ENCODE results near the gene GSTM2.
"Not testable (repeated sequence)": the region's sequence is repeated elsewhere in the genome, so short reads cannot be mapped to it uniquely, and the experiment has no call there.

The GSTM2 gene

DNA sequence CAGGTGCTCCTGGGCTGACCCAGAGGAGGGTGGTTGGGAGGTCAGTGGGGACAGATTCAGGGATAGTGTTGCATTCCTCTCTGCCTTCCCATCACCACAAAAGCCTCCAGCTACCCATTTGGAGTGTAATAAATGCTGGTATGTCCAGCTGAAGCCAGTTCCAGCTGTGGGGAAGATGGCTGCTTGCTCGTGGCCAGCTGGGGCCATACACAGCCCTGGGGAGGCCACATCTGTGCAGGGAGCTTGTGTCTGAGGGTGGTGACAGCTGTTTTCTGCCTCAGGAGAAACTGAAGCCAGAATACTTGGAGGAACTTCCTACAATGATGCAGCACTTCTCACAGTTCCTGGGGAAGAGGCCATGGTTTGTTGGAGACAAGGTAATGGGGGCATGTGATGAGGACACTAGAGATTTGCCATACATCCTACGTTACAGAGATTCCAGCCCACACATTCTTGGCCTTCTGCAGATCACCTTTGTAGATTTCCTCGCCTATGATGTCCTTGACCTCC is 9.3 kb upstream of the GSTM2 start:
- Histone ChIP-seq H2AFZ (no peak overlapping the region), H3K9ac (no peak overlapping the region), H3K4me2 (ENCODE audit: low read length) (no peak overlapping the region), H3K4me3 (ENCODE audit: low read depth, low read length) (no peak overlapping the region), H3K27me3 (ENCODE audit: control insufficient read depth, insufficient read depth, low read length) (no peaks in the 10 kb centered on the region), H3K4me1 (peaks cover 4% of the 10 kb centered on the region), H3K36me3 (ENCODE audit: control insufficient read depth, insufficient read depth, low read length) (no peaks in the 10 kb centered on the region), H3K9me3 (ENCODE audit: control insufficient read depth, low read length) (no peaks in the 10 kb centered on the region), H3K27ac (no peak overlapping the region), H3K79me2 (no peaks in the 10 kb centered on the region)
- TF ChIP-seq, protein P1, sequence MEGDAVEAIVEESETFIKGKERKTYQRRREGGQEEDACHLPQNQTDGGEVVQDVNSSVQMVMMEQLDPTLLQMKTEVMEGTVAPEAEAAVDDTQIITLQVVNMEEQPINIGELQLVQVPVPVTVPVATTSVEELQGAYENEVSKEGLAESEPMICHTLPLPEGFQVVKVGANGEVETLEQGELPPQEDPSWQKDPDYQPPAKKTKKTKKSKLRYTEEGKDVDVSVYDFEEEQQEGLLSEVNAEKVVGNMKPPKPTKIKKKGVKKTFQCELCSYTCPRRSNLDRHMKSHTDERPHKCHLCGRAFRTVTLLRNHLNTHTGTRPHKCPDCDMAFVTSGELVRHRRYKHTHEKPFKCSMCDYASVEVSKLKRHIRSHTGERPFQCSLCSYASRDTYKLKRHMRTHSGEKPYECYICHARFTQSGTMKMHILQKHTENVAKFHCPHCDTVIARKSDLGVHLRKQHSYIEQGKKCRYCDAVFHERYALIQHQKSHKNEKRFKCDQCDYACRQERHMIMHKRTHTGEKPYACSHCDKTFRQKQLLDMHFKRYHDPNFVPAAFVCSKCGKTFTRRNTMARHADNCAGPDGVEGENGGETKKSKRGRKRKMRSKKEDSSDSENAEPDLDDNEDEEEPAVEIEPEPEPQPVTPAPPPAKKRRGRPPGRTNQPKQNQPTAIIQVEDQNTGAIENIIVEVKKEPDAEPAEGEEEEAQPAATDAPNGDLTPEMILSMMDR (IDR thresholded peaks at IDR 0.05): no peak

DNA sequence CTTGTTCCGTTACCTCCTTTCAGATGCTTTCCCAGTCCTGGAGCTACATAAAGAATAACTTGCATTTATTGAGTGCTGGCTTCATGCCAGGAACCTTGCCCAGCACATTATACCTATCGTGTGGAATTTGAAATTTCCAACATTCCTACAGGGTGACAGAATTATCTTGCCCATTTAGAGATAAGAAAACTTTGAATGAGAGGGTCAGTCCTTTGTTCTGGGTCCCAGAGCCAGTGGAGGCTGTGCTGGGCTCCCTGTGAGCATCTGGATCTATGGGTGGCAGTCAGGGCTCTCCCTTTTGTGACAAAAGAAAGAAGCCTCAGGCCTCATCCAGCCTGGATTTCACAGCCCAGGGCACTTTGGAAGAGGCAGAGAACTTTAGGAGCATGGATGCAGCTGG is 8.7 kb upstream of the GSTM2 start:
- peaks cover 4% of the 10 kb centered on the region for H3K4me1 ChIP-seq
- peak overlapping the region; percentile 20 for H3K4me2 ChIP-seq (ENCODE audit: low read length)
- no peak overlapping the region for H3K4me3 ChIP-seq (ENCODE audit: low read depth, low read length)
- no peak overlapping the region for H2AFZ ChIP-seq
- no peaks in the 10 kb centered on the region for H3K36me3 ChIP-seq (ENCODE audit: control insufficient read depth, insufficient read depth, low read length)
- TF ChIP-seq, protein P1 (IDR thresholded peaks at IDR 0.05): no peak
- H3K27ac ChIP-seq: no peak overlapping the region
- no peaks in the 10 kb centered on the region for H3K79me2 ChIP-seq
- no peaks in the 10 kb centered on the region for H3K27me3 ChIP-seq (ENCODE audit: control insufficient read depth, insufficient read depth, low read length)
- H3K9me3 ChIP-seq (ENCODE audit: control insufficient read depth, low read length): no peaks in the 10 kb centered on the region
- H3K9ac ChIP-seq: no peak overlapping the region

DNA sequence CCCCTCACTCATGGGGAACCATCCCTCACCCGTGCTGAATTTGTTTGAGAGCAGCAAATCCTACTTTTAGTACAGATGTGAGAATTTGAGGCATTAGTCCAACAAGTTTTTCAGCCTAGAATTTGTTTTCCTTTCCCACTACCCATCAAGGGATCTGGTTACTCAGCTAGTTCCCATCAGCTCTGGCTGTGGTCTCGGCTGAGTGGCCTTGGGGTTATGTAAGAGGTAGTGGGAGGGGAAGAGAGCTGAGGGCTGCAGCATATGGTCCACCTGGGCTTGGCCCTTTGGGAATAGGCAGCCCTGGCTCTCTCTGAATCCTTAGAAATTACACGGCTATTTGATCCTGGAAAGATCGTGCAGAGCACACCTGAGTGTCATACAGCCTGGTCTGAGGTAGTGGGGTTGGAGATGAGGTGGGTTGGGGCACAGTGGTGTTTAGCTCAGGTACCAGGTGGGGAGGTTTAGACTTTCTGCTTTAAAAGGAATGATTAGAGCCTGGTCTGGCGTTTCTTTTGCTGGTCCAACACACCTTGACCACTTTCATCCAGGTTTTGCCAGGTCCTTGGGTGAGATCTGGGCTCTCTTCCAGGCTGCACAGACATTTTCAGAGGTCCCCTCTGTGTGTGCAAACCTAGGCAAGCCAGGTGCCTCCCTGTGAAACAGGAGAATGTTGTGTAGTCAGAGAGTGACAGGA is 7.7 kb upstream of the GSTM2 start:
- Histone ChIP-seq H3K79me2 (no peaks in the 10 kb centered on the region), H3K4me1 (peaks cover 4% of the 10 kb centered on the region), H3K4me3 (ENCODE audit: low read depth, low read length) (peak overlapping the region; percentile 22), H3K4me2 (ENCODE audit: low read length) (no peak overlapping the region), H3K27me3 (ENCODE audit: control insufficient read depth, insufficient read depth, low read length) (no peaks in the 10 kb centered on the region), H2AFZ (no peak overlapping the region), H3K27ac (no peak overlapping the region), H3K9ac (no peak overlapping the region), H3K36me3 (ENCODE audit: control insufficient read depth, insufficient read depth, low read length) (no peaks in the 10 kb centered on the region), H3K9me3 (ENCODE audit: control insufficient read depth, low read length) (no peaks in the 10 kb centered on the region)
- TF ChIP-seq, protein P1 (IDR thresholded peaks at IDR 0.05): no peak

DNA sequence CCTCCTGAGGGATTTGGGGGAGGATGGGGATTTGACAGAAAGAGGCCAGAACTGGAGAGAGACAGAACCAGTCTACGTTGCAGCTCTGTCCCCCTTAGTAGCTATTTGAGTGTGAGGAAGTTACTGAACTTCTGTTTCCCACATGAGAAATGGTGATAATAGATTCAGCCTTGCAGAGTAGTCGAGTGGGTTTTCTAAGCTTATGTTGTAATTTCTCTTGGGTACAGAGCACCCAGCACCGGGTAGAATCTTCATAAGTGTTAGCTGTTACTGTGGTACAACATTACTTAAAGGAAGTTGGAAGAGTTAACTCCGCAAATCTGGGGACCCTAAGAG is 7.2 kb upstream of the GSTM2 start:
- H3K27ac ChIP-seq; H3K9me3 ChIP-seq (ENCODE audit: control insufficient read depth, low read length); H3K4me1 ChIP-seq; H3K4me2 ChIP-seq (ENCODE audit: low read length); H3K36me3 ChIP-seq (ENCODE audit: control insufficient read depth, insufficient read depth, low read length); H3K79me2 ChIP-seq; H3K9ac ChIP-seq; H2AFZ ChIP-seq; H3K27me3 ChIP-seq (ENCODE audit: control insufficient read depth, insufficient read depth, low read length): not testable (repeated sequence)
- peak overlapping the region; percentile 22 for H3K4me3 ChIP-seq (ENCODE audit: low read depth, low read length)

DNA sequence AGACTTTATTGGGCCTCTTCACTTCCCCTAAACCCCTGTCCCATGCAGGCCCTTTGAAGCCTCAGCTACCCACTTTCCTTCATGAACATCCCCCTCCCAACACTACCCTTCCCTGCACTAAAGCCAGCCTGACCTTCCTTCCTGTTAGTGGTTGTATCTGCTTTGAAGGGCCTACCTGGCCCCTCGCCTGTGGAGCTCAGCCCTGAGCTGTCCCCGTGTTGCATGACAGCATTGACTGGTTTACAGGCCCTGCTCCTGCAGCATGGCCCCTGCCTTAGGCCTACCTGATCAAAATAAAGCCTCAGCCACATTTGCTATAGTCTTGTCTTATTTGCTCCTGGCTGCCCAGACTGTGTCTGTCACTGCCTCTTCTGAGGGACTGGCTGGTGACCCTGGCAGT is 6.5 kb upstream of the GSTM2 start:
- Histone ChIP-seq H3K36me3 (ENCODE audit: control insufficient read depth, insufficient read depth, low read length) (no peaks in the 10 kb centered on the region), H3K27ac (no peak overlapping the region), H3K9ac (no peak overlapping the region), H3K27me3 (ENCODE audit: control insufficient read depth, insufficient read depth, low read length) (no peaks in the 10 kb centered on the region), H3K4me1 (peaks cover 4% of the 10 kb centered on the region), H3K4me3 (ENCODE audit: low read depth, low read length) (no peak overlapping the region), H2AFZ (no peak overlapping the region), H3K4me2 (ENCODE audit: low read length) (no peak overlapping the region), H3K79me2 (no peaks in the 10 kb centered on the region), H3K9me3 (ENCODE audit: control insufficient read depth, low read length) (no peaks in the 10 kb centered on the region)
- TF ChIP-seq, protein P1 (IDR thresholded peaks at IDR 0.05): no peak

Data from parathyroid adenoma (tissue), 2 donors.